ENCODE results near the gene INO80. TPM values are rescaled to one million over a fixed set of nuclear protein-coding genes. Genes with fewer than 3 reads are reported as not detected.

Gene INO80
- total and polyA plus RNA-seq, 2 donors (not counting 3 experiments of a cell fraction or from before 2014, with no cell fraction given) = 5.7 to 29.1 TPM

- ChIA-PET CTCF (interaction anchor here (1.6 kb wide), 1 partner anchor 107 kb away, joined by 3 read pairs; no protein-coding TSS in a partner anchor), POLR2A (no interaction called here)
- no peaks in the 10 kb centered on the region for H4K20me1 ChIP-seq (replicated peaks; ENCODE audit: control insufficient read depth, extremely low read depth, insufficient read depth, low read length)
- peaks cover 20 to 30% of the 10 kb centered on the region in 2 experiments for H3K36me3 ChIP-seq (ENCODE audit: control insufficient read depth in 2 of 2, extremely low read depth in 1 of 2, insufficient read depth in 2 of 2, low read length in 2 of 2)
- H3K27me3 ChIP-seq (ENCODE audit: control insufficient read depth in 2 of 2, insufficient read depth in 2 of 2, low read length in 2 of 2) = no peaks in the 10 kb centered on the region
- no peak overlapping the region for H2AFZ ChIP-seq (ENCODE audit: low read depth, low read length)
- no peak overlapping the region for H3K4me3 ChIP-seq (replicated peaks in 1 of 3; ENCODE audit: insufficient read depth in 1 of 3, low read depth in 1 of 3, low read length in 3 of 3)
- no peak for TF ChIP-seq FOS (IDR thresholded peaks at IDR 0.05; ENCODE audit: borderline replicate concordance, insufficient read depth, low read length)
- no peak for TF ChIP-seq POLR2AphosphoS5 (IDR thresholded peaks at IDR 0.05; ENCODE audit: insufficient read depth, low read depth, low read length)
- no peak for TF ChIP-seq EZH2 (IDR thresholded peaks at IDR 0.05; ENCODE audit: borderline replicate concordance, low read depth, low read length, severe bottlenecking)
- TF ChIP-seq JUN (IDR thresholded peaks at IDR 0.05; ENCODE audit: borderline replicate concordance, insufficient read depth, insufficient read length, low read depth) = no peak
- no peak for TF ChIP-seq GATA2 (IDR thresholded peaks at IDR 0.05; ENCODE audit: insufficient read depth, insufficient read length, low read depth, low read length)
- TF ChIP-seq MYC (IDR thresholded peaks at IDR 0.05; ENCODE audit: low read depth, low read length) = no peak
- TF ChIP-seq CTCF (IDR thresholded peaks at IDR 0.05; ENCODE audit: extremely low read depth in 1 of 2, insufficient read depth in 1 of 2, low read depth in 1 of 2, low read length in 2 of 2) = no peak
- no peak for TF ChIP-seq MAX (IDR thresholded peaks at IDR 0.05; ENCODE audit: insufficient read depth, insufficient read length)
- no peak for TF ChIP-seq POLR2A (IDR thresholded peaks at IDR 0.05; ENCODE audit: low read depth, low read length)
- intact Hi-C loops (cut with micrococcal nuclease) (no loop called here), dilution Hi-C loops (cut with MboI; ENCODE audit: extremely low pct_ligation_motif_present, low sequenced_read_pairs) (no loop called here)
- no TSS peak for BruUV-seq (replicated peaks)
- no peak overlapping the region for H3K9ac ChIP-seq (replicated peaks; ENCODE audit: extremely low read depth, insufficient read depth, low read length)
- H3K9me1 ChIP-seq (replicated peaks; ENCODE audit: control insufficient read depth, extremely low read depth, insufficient read depth, low read length) = no peaks in the 10 kb centered on the region
- H3K79me2 ChIP-seq (ENCODE audit: control insufficient read depth, insufficient read depth, low read length) = no peaks in the 10 kb centered on the region
- DNase-seq (ENCODE audit: low read depth, low spot score) = no peak
- H3K27ac ChIP-seq (ENCODE audit: insufficient read depth, low read depth, low read length) = no peak overlapping the region
- FAIRE-seq = no peak
- H3K9me3 ChIP-seq (replicated peaks; ENCODE audit: control insufficient read depth, insufficient read depth, low read length) = no peaks in the 10 kb centered on the region
- H3K4me1 ChIP-seq (ENCODE audit: control insufficient read depth, extremely low read depth, insufficient read depth, low read length) = no peaks in the 10 kb centered on the region
- H3K4me2 ChIP-seq (ENCODE audit: insufficient read depth, low read length) = no peak overlapping the region
These were observed 67.2 kb downstream of the INO80 start for GRCh38 chr15:41048852-41049251.

Data from endothelial cell of umbilical vein (primary cell).